OCI-LY7 (cell line): ENCODE measurements around the gene RAPGEF2.
"Not testable (repeated sequence)": the region's sequence is repeated elsewhere in the genome, so short reads cannot be mapped to it uniquely, and the experiment has no call there.

Experiments
- EZH2phosphoT487 ChIP-seq: fragments of 200-600 bp; sonication (generic); IDR thresholded peaks from 2 replicates; pipeline ENCODE4 v1.6.1; 2018; ENCODE audit warnings: low read depth, borderline replicate concordance, mild to moderate bottlenecking, mixed run types, antibody characterized with exemption, low read length, moderate library complexity, mixed read lengths
- TF ChIP-seq, protein P1 (sequence below): fragments of 200-600 bp; sonication (generic); conservative IDR thresholded peaks from 2 replicates; pipeline ENCODE4 v1.5.1; 2014; ENCODE audit warnings: mild to moderate bottlenecking, antibody characterized with exemption, low read length, moderate library complexity, mixed read lengths

DNA sequence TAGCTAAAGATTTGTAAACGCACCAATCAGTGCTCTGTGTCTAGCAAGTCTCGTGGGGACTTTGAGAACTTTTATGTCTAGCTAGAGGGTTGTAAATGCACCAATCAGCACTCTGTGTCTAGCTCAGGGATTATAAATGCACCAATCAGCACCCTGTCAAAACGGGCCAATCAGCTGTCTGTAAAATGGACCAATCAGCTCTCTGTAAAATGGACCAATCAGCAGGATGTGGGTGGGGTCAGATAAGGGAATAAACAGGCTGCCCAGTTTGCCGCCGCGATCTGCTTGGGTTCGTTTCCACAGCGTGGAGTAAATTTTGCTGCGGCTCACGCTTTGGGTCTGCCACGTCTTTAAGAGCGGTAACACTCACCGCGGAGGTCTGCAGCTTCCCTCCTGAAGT, 148.7 kb downstream of the RAPGEF2 start:
- TF ChIP-seq, protein P1, sequence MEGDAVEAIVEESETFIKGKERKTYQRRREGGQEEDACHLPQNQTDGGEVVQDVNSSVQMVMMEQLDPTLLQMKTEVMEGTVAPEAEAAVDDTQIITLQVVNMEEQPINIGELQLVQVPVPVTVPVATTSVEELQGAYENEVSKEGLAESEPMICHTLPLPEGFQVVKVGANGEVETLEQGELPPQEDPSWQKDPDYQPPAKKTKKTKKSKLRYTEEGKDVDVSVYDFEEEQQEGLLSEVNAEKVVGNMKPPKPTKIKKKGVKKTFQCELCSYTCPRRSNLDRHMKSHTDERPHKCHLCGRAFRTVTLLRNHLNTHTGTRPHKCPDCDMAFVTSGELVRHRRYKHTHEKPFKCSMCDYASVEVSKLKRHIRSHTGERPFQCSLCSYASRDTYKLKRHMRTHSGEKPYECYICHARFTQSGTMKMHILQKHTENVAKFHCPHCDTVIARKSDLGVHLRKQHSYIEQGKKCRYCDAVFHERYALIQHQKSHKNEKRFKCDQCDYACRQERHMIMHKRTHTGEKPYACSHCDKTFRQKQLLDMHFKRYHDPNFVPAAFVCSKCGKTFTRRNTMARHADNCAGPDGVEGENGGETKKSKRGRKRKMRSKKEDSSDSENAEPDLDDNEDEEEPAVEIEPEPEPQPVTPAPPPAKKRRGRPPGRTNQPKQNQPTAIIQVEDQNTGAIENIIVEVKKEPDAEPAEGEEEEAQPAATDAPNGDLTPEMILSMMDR: not testable (repeated sequence)
- TF ChIP-seq EZH2phosphoT487: not testable (repeated sequence)
